PC-9 (cell line): ENCODE data around the gene HLA-DRB5.

Experiments
- EZH2 ChIP-seq: fragments of 200-600 bp; sonication (generic); IDR thresholded peaks from 2 replicates; pipeline ENCODE4 v1.8.0; 2017; ENCODE audit warnings: antibody characterized with exemption, low read depth
- TF ChIP-seq, protein P1 (sequence below): fragments of 200-600 bp; sonication (generic); conservative IDR thresholded peaks from 2 replicates; pipeline ENCODE4 v1.6.1; 2017; ENCODE audit warnings: mixed run types, antibody characterized with exemption, mild to moderate bottlenecking, moderate library complexity

DNA sequence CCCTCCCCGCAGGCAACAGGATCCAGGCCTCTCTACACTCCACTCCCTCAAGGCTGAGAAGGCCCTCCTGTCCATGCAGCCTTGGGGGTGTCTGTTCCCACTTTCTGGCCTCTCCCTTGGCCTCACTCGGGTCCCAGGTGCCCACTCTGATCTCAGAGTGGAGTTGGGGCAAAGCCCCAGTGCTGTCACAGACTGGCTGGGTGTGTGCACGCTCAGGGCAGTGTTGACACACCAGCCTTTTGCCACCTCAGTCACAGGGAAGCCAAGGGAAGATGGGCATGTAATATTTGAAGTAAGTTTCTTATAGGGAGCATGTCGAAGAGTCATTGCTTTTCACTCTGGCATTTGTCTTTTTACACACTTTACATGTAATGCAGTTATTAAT, 45.5 kb downstream of the HLA-DRB5 start:
- TF ChIP-seq, protein P1, sequence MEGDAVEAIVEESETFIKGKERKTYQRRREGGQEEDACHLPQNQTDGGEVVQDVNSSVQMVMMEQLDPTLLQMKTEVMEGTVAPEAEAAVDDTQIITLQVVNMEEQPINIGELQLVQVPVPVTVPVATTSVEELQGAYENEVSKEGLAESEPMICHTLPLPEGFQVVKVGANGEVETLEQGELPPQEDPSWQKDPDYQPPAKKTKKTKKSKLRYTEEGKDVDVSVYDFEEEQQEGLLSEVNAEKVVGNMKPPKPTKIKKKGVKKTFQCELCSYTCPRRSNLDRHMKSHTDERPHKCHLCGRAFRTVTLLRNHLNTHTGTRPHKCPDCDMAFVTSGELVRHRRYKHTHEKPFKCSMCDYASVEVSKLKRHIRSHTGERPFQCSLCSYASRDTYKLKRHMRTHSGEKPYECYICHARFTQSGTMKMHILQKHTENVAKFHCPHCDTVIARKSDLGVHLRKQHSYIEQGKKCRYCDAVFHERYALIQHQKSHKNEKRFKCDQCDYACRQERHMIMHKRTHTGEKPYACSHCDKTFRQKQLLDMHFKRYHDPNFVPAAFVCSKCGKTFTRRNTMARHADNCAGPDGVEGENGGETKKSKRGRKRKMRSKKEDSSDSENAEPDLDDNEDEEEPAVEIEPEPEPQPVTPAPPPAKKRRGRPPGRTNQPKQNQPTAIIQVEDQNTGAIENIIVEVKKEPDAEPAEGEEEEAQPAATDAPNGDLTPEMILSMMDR, result no peak
- TF ChIP-seq EZH2, result no peak
